Sciatic nerve (tissue), 2 donors: ENCODE measurements around the gene STN1. TPM values are rescaled to one million over a fixed set of nuclear protein-coding genes. Genes with fewer than 3 reads are reported as not detected.

Experiments used
- ATAC-seq: fragments of 200-7000 bp; cut with Tn5 transposase; one replicate; pipeline ENCODE4 v1.9.1; 2020; ENCODE audit warnings: mild to moderate bottlenecking, moderate library complexity
- DNase-seq: peaks from one replicate; pipeline ENCODE4 v3.0.0-alpha.2; 2020; ENCODE audit warnings: low spot score
- intact Hi-C: fragments of 100-400 bp; cut with DNase I; formaldehyde crosslinking; loops from one replicate; pipeline ENCODE4 v1.14.2; 2022
- total RNA-seq: library from RNA; stranded (reverse); fragmentation: NEBNext Ultra II Directional; extraction: Animal tissue kit (Norgen Biotek cat#: 25700); gene quantifications from one replicate; pipeline ENCODE4 v1.2.1, GENCODE V29; 2021
- donor health status: DM: no; HTN: no; CAD: no.
- donor health status: DM: no; HTN: no; CAD: no.

Gene STN1
- total RNA-seq, 1 donor from 2014 or later: 14.5 TPM

- peak; percentile 33 for DNase-seq
- intact Hi-C loops: no loop called here
- ATAC-seq: no peak
Measured at GRCh38 chr10:103838070-103838395, 80.0 kb downstream of the STN1 start.

DNA sequence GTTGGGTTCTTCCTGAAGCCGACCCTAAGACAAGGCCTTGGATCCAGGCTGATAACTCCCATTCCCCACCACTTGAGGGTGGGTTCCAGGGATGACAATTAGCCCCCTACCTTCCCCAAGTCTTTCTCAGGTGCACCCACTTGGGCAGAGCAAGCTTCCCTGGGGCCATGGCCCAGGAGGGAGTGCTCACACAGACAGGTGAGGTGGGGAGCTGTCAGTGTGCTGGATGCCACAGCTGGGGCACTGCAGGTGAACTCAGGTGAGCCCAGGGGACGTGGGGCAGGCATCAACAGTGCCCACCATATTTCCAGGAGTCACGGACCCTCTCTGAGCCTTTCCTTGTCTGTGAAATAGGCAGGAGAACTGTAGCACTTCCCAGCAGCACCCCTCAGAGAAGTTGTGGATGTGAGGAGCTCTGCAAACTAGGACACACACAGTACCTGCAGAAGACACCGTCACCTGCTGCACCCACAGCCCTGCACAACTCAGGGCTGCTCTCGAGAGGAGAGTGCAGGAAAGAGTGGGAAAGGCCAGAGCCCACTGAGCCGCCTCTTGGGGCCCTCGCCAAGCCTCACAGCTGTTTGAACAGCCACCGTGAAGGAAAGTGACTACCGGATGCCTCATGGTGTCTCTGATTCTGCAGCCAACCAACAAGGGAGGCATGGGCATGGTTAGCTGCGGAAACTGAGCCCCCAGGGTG lies 80.5 kb downstream of the STN1 start:
- intact Hi-C loops: no loop called here

DNA sequence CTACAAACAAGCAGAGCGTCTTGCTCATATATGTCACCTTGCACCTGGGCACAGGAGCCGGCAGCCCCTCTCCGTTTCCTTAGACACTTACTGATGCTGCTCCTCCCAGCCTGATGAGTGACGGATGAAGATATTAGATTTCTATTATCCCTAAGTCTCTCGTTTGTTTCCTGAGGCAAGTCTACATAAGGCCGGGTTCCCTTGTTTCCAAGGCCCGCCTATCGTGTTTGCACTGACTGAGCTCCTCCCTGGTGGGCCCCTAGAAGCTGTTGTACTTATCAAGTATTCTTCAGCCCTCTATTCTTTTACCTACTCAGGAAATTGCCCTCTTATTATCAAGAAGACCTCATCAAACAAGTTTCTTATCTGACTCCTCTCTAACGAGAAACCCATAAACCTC lies 81.1 kb downstream of the STN1 start:
- peak; percentile 18 for DNase-seq
- intact Hi-C loops: no loop called here
- no peak for ATAC-seq

More for the DNA sequence above, 80.5 kb downstream of the STN1 start:
- DNase-seq (peak; percentile 39), ATAC-seq (no peak)

GRCh38 chr10:103836273-103836672 lies 81.7 kb downstream of the STN1 start:
- intact Hi-C loops: no loop called here

GRCh38 chr10:103835096-103836050 lies 82.6 kb downstream of the STN1 start:
- intact Hi-C loops: no loop called here
- peak; percentile 85 for DNase-seq
- peak; percentile 92 for ATAC-seq

More at GRCh38 chr10:103836273-103836672, 81.7 kb downstream of the STN1 start:
- ATAC-seq (no peak), DNase-seq (peak; percentile 21)

- ATAC-seq: peak; percentile 21
- no peak for DNase-seq
- intact Hi-C loops: no loop called here
Measured at GRCh38 chr10:103834436-103835095, 83.4 kb downstream of the STN1 start.

DNA sequence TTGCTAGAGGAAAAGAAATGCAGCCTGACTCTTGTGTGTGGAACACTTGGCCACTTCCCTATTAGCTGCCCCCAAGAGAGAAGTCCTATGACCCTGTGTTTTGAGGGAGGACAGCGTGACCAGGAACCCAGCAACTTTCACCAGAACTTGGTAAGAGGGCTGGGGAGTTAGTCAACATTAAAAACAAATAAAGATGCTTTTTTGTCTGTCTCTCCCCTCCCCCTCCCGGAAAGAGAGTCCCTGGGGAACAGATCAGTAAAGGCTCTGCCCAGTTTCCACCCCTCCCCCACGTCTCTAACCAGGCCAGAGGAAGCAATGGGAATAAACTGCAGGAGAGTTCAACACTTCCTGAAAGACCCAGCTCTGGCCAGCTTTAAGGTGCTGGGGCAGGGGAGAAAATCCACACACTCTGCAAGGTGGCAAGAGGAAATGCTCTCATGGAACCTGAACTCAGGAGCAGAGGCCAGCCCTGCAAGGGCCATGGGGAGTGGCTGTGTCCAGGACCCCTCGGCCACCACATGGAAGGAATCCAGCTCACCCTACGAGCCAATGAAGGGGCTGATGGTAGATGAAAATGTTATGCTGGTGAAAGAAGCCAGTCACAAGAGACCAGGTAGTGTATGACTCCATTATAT lies 84.1 kb downstream of the STN1 start:
- intact Hi-C loops: no loop called here
- ATAC-seq: peak; percentile 85
- DNase-seq: peak; percentile 81

- ATAC-seq (no peak), DNase-seq (no peak)
- intact Hi-C loops: no loop called here
Measured at GRCh38 chr10:103832806-103833205, 85.2 kb downstream of the STN1 start.

Other genes starting within 250 kb of the STN1 start
- 166 TPM for gene SH3PXD2A, start 62.6 kb downstream of the STN1 start, total RNA-seq
- gene SLK, start 49.0 kb upstream of the STN1 start, total RNA-seq: 52.5 TPM
- gene COL17A1, start 167.7 kb upstream of the STN1 start, total RNA-seq: 0.45 TPM
- 7.8 TPM for gene SFR1, start 204.0 kb upstream of the STN1 start, total RNA-seq